ENCODE results near the gene DRC7.

Gene DRC7

DNA sequence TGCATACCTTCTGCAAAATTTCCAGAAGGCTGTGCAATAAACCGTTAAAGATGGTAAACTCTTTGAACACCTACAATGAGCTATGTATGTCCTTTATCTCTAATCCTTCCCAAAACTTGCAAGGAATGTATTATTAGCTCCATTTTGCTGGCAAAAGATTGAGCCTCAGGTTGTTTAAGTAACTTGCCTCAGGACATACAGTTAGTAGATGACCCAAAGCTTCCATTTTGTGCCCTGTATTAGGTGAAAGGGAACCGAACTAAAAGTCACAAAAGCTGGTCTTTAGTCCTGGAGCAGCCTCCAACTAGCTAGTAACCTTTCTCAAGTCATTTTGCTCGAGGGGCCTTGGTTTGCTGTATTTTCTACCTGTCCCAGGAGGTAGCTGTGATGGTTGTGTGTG lies 22.2 kb upstream of the DRC7 start:
- Histone ChIP-seq H3K4me3 (ENCODE audit: low read length) (no peak overlapping the region), H3K4me1 (ENCODE audit: low read length) (no peaks in the 10 kb centered on the region), H3K27ac (ENCODE audit: low read length) (no peak overlapping the region), H3K36me3 (replicated peaks; ENCODE audit: low read depth, low read length) (no peaks in the 10 kb centered on the region), H4K20me1 (ENCODE audit: insufficient read depth, low read length) (no peaks in the 10 kb centered on the region; the same call in 1 of the 2 replicates), H3K27me3 (ENCODE audit: low read depth, low read length) (peaks cover 54% of the 10 kb centered on the region), H3K4me2 (ENCODE audit: low read length) (no peak overlapping the region), H3K9ac (ENCODE audit: low read length) (no peak overlapping the region), H3K79me2 (ENCODE audit: low read length) (no peaks in the 10 kb centered on the region), H3K9me3 (ENCODE audit: insufficient read depth, low read length) (no peaks in the 10 kb centered on the region), H2AFZ (ENCODE audit: low read depth, low read length) (no peak overlapping the region)
- TF ChIP-seq, protein P1, sequence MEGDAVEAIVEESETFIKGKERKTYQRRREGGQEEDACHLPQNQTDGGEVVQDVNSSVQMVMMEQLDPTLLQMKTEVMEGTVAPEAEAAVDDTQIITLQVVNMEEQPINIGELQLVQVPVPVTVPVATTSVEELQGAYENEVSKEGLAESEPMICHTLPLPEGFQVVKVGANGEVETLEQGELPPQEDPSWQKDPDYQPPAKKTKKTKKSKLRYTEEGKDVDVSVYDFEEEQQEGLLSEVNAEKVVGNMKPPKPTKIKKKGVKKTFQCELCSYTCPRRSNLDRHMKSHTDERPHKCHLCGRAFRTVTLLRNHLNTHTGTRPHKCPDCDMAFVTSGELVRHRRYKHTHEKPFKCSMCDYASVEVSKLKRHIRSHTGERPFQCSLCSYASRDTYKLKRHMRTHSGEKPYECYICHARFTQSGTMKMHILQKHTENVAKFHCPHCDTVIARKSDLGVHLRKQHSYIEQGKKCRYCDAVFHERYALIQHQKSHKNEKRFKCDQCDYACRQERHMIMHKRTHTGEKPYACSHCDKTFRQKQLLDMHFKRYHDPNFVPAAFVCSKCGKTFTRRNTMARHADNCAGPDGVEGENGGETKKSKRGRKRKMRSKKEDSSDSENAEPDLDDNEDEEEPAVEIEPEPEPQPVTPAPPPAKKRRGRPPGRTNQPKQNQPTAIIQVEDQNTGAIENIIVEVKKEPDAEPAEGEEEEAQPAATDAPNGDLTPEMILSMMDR (IDR thresholded peaks at IDR 0.05; ENCODE audit: low read depth, low read length): no peak
- TF ChIP-seq EZH2phosphoT487 (IDR thresholded peaks at IDR 0.05; ENCODE audit: low read depth): no peak

DNA sequence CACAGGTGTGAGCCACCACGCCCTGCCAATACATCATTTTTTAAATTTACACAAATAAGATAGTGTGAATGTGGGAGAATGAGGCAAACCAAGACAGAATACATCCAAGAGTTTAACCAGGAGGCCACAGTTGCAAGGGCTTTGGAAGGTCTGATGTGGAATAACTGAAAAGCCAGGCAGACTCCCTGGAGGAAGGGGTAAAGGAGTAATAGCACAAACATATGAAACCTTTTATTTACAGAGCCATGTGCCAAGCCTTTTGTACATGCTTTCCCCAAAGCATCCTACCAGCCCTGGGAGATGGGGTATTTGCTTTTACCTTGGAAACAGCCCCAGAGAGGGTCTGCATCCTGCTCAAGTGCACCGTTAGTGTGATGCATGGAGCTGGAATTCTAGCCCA lies 21.8 kb upstream of the DRC7 start:
- TF ChIP-seq EZH2phosphoT487 (IDR thresholded peaks at IDR 0.05; ENCODE audit: low read depth): no peak
- TF ChIP-seq, protein P1 (IDR thresholded peaks at IDR 0.05; ENCODE audit: low read depth, low read length): no peak
- no peaks in the 10 kb centered on the region for H3K4me1 ChIP-seq (ENCODE audit: low read length)

DNA sequence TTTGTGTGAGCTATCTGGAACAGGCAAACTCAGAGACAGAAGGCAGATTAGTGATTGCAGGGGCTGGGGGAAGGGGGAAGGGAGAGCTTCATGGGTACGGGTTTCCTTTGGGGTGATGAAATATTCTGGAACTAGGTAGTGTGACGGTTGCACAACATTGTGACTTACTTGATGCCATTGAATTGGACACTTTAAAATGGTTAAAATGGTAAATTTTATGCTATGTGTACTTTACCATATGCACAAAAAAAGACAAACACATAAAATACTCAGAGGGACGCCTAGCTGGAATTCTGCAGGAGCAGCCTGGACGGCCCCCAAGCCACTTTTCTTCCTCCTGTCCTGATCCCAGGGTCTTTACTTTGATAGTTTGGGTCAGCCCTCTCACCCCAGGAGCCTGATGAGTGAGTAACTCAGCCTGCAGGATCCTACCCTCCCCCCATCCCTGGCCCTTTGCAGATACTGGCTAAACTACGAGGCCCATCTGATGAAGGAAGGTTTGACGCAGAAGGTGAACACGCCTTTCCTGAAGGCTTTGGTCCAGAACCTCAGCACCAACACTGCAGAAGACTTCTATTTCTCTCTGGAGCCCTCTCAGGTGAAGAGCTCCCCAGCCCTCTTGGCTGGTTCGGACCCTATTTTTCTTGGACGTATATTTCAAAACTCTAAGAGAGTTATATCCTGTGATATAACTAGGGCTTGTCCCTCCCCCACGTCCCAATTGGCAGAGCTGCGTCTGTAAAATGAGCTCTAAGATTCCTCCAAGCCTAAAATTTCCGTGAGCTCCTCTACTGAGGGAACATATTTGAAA lies 18.7 kb upstream of the DRC7 start:
- H3K4me3 ChIP-seq (ENCODE audit: low read length): no peak overlapping the region
- H3K79me2 ChIP-seq (ENCODE audit: low read length): no peaks in the 10 kb centered on the region
- H3K9me3 ChIP-seq (ENCODE audit: insufficient read depth, low read length): no peaks in the 10 kb centered on the region
- no peak overlapping the region for H3K9ac ChIP-seq (ENCODE audit: low read length)
- H3K4me1 ChIP-seq (ENCODE audit: low read length): peaks cover 4% of the 10 kb centered on the region; the same call in 1 of the 2 replicates
- H2AFZ ChIP-seq (ENCODE audit: low read depth, low read length): no peak overlapping the region
- H3K27ac ChIP-seq (ENCODE audit: low read length): no peak overlapping the region
- H3K36me3 ChIP-seq (replicated peaks; ENCODE audit: low read depth, low read length): no peaks in the 10 kb centered on the region
- peaks cover 49% of the 10 kb centered on the region for H3K27me3 ChIP-seq (ENCODE audit: low read depth, low read length)
- no peak for TF ChIP-seq EZH2phosphoT487 (IDR thresholded peaks at IDR 0.05; ENCODE audit: low read depth)
- TF ChIP-seq, protein P1 (IDR thresholded peaks at IDR 0.05; ENCODE audit: low read depth, low read length): no peak
- no peak overlapping the region for H3K4me2 ChIP-seq (ENCODE audit: low read length)
- no peaks in the 10 kb centered on the region; the same call in 1 of the 2 replicates for H4K20me1 ChIP-seq (ENCODE audit: insufficient read depth, low read length)

More for the DNA sequence above, 21.8 kb upstream of the DRC7 start:
- Histone ChIP-seq H3K4me3 (ENCODE audit: low read length) (no peak overlapping the region), H3K9me3 (ENCODE audit: insufficient read depth, low read length) (no peaks in the 10 kb centered on the region), H3K36me3 (replicated peaks; ENCODE audit: low read depth, low read length) (no peaks in the 10 kb centered on the region), H3K79me2 (ENCODE audit: low read length) (no peaks in the 10 kb centered on the region), H2AFZ (ENCODE audit: low read depth, low read length) (no peak overlapping the region), H3K27me3 (ENCODE audit: low read depth, low read length) (peaks cover 54% of the 10 kb centered on the region), H3K27ac (ENCODE audit: low read length) (no peak overlapping the region), H3K4me2 (ENCODE audit: low read length) (no peak overlapping the region), H3K9ac (ENCODE audit: low read length) (no peak overlapping the region), H4K20me1 (ENCODE audit: insufficient read depth, low read length) (no peaks in the 10 kb centered on the region; the same call in 1 of the 2 replicates)

DNA sequence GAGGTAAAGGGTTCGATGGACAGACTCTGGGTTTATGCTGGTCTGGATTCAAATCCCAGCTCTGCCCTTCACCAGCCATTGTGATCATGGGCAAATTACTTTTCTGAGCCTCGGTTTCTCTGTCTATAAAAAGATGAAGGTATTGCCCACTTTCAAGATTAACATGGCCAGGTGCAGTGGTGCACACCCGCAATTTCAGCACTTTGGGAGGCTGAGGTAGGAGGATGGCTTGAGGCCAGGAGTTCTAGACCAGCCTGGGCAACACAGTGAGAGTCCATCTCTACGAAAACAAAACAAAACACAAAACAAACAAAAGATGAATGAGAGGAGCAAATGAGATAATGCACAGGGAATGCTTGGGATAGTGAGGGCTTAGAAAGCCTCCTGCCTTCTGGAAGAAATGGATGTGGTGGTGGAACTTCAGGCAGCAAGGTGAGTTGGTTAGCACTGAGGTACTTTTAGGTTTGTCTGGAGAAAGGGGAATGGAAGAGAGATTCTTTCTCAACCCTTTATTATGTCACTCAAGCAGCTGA lies 18.0 kb upstream of the DRC7 start:
- no peak overlapping the region for H3K27ac ChIP-seq (ENCODE audit: low read length)
- no peak overlapping the region for H3K4me2 ChIP-seq (ENCODE audit: low read length)
- H2AFZ ChIP-seq (ENCODE audit: low read depth, low read length): no peak overlapping the region
- no peaks in the 10 kb centered on the region for H3K36me3 ChIP-seq (replicated peaks; ENCODE audit: low read depth, low read length)
- H3K79me2 ChIP-seq (ENCODE audit: low read length): no peaks in the 10 kb centered on the region
- TF ChIP-seq, protein P1 (IDR thresholded peaks at IDR 0.05; ENCODE audit: low read depth, low read length): no peak
- TF ChIP-seq EZH2phosphoT487 (IDR thresholded peaks at IDR 0.05; ENCODE audit: low read depth): no peak
- peaks cover 4% of the 10 kb centered on the region; the same call in 1 of the 2 replicates for H3K4me1 ChIP-seq (ENCODE audit: low read length)
- H3K9ac ChIP-seq (ENCODE audit: low read length): no peak overlapping the region
- no peaks in the 10 kb centered on the region; the same call in 1 of the 2 replicates for H4K20me1 ChIP-seq (ENCODE audit: insufficient read depth, low read length)
- no peaks in the 10 kb centered on the region for H3K9me3 ChIP-seq (ENCODE audit: insufficient read depth, low read length)
- peaks cover 48% of the 10 kb centered on the region for H3K27me3 ChIP-seq (ENCODE audit: low read depth, low read length)
- no peak overlapping the region for H3K4me3 ChIP-seq (ENCODE audit: low read length)

Data from OCI-LY3 (cell line).